Activated CD4-positive, alpha-beta T cell treated with anti-CD3 and anti-CD28 coated beads, Interleukin-2, amount 10 ng/mL, durations not matched to agents 24 days and 14 days (primary cell): ENCODE measurements around the gene THYN1. TPM values are rescaled to one million over a fixed set of nuclear protein-coding genes. Genes with fewer than 3 reads are reported as not detected.

Experiments used
- DNase-seq: peaks from one replicate; pipeline ENCODE4 v3.0.0; 2022
- H3K27ac Mint-ChIP-seq: one replicate; pipeline ENCODE4 v1.8.0; 2022; ENCODE audit warnings: mild to moderate bottlenecking, mixed read lengths
- H3K27me3 Mint-ChIP-seq: one replicate; pipeline ENCODE4 v1.8.0; 2022; ENCODE audit warnings: mixed read lengths
- H3K36me3 Mint-ChIP-seq: one replicate; pipeline ENCODE4 v1.8.0; 2022; ENCODE audit warnings: low read depth, mild to moderate bottlenecking, mixed read lengths
- H3K4me1 Mint-ChIP-seq: one replicate; pipeline ENCODE4 v1.8.0; 2021; ENCODE audit warnings: mixed read lengths
- H3K4me3 Mint-ChIP-seq: one replicate; pipeline ENCODE4 v1.8.0; 2022; ENCODE audit warnings: mild to moderate bottlenecking, moderate library complexity, mixed read lengths
- H3K9me3 Mint-ChIP-seq: one replicate; pipeline ENCODE4 v1.8.0; 2021; ENCODE audit warnings: mixed read lengths
- intact Hi-C: fragments of 100-400 bp; cut with micrococcal nuclease; formaldehyde crosslinking; loops from one replicate; pipeline ENCODE4 v1.15.1; 2023
- total RNA-seq: library from RNA; stranded (reverse); gene quantifications from 2 replicates; pipeline ENCODE4 v1.2.3, GENCODE V29; 2022

Gene THYN1
- total RNA-seq, 1 donor from 2014 or later = 69.1 TPM

GRCh38 chr11:134206185-134206584, 47.0 kb downstream of the THYN1 start:
- H3K9me3 Mint-ChIP-seq = no peaks in the 10 kb centered on the region
- H3K4me3 Mint-ChIP-seq = no peak overlapping the region
- peaks cover 7% of the 10 kb centered on the region for H3K4me1 Mint-ChIP-seq
- H3K27me3 Mint-ChIP-seq = no peaks in the 10 kb centered on the region
- H3K36me3 Mint-ChIP-seq = peaks cover 74% of the 10 kb centered on the region
- intact Hi-C loops = loop anchor here (2.0 kb wide), 2 partner anchors 19 to 39 kb away; partner anchors contain the start of gene VPS26B
- no peak for DNase-seq
- H3K27ac Mint-ChIP-seq = no peak overlapping the region

DNA sequence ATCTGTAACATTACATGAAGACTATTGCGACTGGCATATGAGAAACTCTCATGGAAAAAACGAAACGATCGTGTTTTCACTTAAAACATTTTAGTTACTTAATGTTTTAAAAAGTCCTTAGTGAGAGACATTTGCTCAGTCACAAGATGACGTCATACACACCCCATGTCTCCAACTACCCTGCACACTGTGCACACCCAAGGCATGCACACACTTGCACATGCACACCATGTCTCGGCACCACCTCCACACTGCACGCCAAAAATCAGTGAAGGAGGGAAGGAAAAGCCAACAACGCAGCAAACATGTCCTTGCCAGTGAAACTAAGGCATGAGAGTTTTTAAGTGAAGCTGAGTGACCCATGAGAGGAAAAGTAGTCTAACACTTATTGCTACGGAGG, 47.4 kb downstream of the THYN1 start:
- peaks cover 75% of the 10 kb centered on the region for H3K36me3 Mint-ChIP-seq
- no peaks in the 10 kb centered on the region for H3K27me3 Mint-ChIP-seq
- no peaks in the 10 kb centered on the region for H3K9me3 Mint-ChIP-seq
- intact Hi-C loops = loop anchor here (2.0 kb wide), 2 partner anchors 19 to 39 kb away; partner anchors contain the start of gene VPS26B
- H3K4me1 Mint-ChIP-seq = peaks cover 6% of the 10 kb centered on the region
- no peak for DNase-seq
- no peak overlapping the region for H3K27ac Mint-ChIP-seq
- no peak overlapping the region for H3K4me3 Mint-ChIP-seq

DNA sequence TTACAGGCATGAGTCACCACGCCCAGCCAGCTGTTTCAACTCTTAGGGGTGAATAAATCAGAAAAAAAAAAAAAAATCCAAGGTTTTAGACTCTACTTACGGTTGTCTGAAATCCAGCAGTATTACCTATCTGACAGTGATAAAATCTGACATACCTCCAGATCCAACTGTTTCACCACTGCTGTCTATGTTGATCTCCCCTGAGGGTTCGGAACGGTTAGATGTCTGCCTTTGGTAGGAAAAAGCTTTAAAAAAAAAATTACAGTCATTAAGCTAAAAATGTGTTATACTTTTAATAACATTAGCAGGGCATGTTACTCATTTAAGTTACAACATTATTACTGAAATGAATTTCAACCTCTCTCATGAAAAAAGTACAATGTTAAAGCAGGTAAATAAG, 50.5 kb downstream of the THYN1 start:
- Mint-ChIP-seq H3K27me3 (no peaks in the 10 kb centered on the region), H3K36me3 (peaks cover 74% of the 10 kb centered on the region), H3K4me3 (no peak overlapping the region), H3K4me1 (peaks cover 4% of the 10 kb centered on the region), H3K9me3 (no peaks in the 10 kb centered on the region), H3K27ac (no peak overlapping the region)
- DNase-seq = no peak
- intact Hi-C loops = no loop called here

- no peak for DNase-seq
- Mint-ChIP-seq H3K9me3 (no peaks in the 10 kb centered on the region), H3K27ac (no peak overlapping the region), H3K27me3 (no peaks in the 10 kb centered on the region), H3K36me3 (peaks cover 75% of the 10 kb centered on the region), H3K4me3 (no peak overlapping the region), H3K4me1 (peaks cover 5% of the 10 kb centered on the region)
- intact Hi-C loops = no loop called here
Measured at GRCh38 chr11:134200688-134201087, 52.5 kb downstream of the THYN1 start.

DNA sequence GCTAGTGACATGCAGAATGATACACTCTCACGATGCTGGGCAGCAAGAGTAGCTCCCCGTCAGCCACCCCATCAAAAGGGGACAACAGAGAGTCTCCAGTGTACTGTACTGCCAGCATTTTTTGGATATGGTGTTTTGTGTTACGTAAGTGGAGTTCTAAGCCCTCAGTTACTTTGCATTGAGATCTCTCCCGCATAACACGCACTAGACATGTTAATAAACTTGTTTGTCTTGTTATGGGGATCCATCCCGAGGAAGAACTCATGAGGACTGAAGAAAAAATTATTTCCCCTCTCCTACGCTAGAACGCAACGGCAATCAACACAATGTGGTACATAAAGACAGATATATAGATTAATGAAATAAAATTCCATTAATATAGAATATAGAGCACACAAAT, 53.6 kb downstream of the THYN1 start:
- no peaks in the 10 kb centered on the region for H3K27me3 Mint-ChIP-seq
- H3K27ac Mint-ChIP-seq = no peak overlapping the region
- H3K4me3 Mint-ChIP-seq = no peak overlapping the region
- peaks cover 5% of the 10 kb centered on the region for H3K4me1 Mint-ChIP-seq
- intact Hi-C loops = no loop called here
- no peak for DNase-seq
- peaks cover 68% of the 10 kb centered on the region for H3K36me3 Mint-ChIP-seq
- H3K9me3 Mint-ChIP-seq = no peaks in the 10 kb centered on the region

Other genes with a start within 250 kb of the THYN1 start
- 4.7 and 5.0 TPM in 2 replicates for gene JAM3, start 184.3 kb downstream of the THYN1 start, total RNA-seq
- gene NCAPD3, start 29.4 kb downstream of the THYN1 start, total RNA-seq = 108 and 111 TPM in 2 replicates
- gene VPS26B, start 28.7 kb downstream of the THYN1 start, total RNA-seq = 41.6 and 42.6 TPM in 2 replicates
- 26.0 and 26.7 TPM in 2 replicates for gene ACAD8, start 216 bp upstream of the THYN1 start, total RNA-seq
- 16.5 and 17.0 TPM in 2 replicates for gene GLB1L3, start 23.0 kb upstream of the THYN1 start, total RNA-seq
- gene GLB1L2, start 78.6 kb upstream of the THYN1 start, total RNA-seq = 10.2 and 11.2 TPM in 2 replicates
- gene B3GAT1, start 158.9 kb upstream of the THYN1 start, total RNA-seq = 0.16 and 0.28 TPM in 2 replicates